GM23338 (cell line): ENCODE results near the gene SLC17A7. TPM values are rescaled to one million over a fixed set of nuclear protein-coding genes. Genes with fewer than 3 reads are reported as not detected.

Source experiments
- ATAC-seq: fragments of 200-7000 bp; cut with Tn5 transposase; 3 replicates; pipeline ENCODE4 v1.9.1; 2020
- DNase-seq: peaks from one replicate; pipeline ENCODE4 v3.0.0-alpha.2; 2015; ENCODE audit warnings: low spot score
- H2AFZ ChIP-seq: fragments of 200-600 bp; sonication (generic); 2 replicates; pipeline ENCODE4 v1.8.0; 2016; ENCODE audit warnings: antibody characterized with exemption, mild to moderate bottlenecking, moderate library complexity
- H3F3A ChIP-seq: fragments of 200-600 bp; sonication (generic); replicated peaks from 2 replicates; pipeline ENCODE4 v1.8.0; 2017; ENCODE audit warnings: antibody characterized with exemption, mixed run types, low read depth
- H3K27ac ChIP-seq: fragments of 200-600 bp; sonication (generic); 2 replicates; pipeline ENCODE4 v1.6.1; 2016; ENCODE audit warnings: low read depth
- H3K27me3 ChIP-seq: fragments of 200-600 bp; sonication (generic); 2 replicates; pipeline ENCODE4 v1.8.0; 2016; ENCODE audit warnings: mild to moderate bottlenecking, mixed run types, moderate library complexity; ENCODE audit not compliant: insufficient read depth
- H3K36me3 ChIP-seq: fragments of 200-600 bp; sonication (generic); 2 replicates; pipeline ENCODE4 v1.8.0; 2016; ENCODE audit warnings: mild to moderate bottlenecking; ENCODE audit not compliant: insufficient read depth
- H3K4me1 ChIP-seq: fragments of 200-600 bp; sonication (generic); 2 replicates; pipeline ENCODE4 v1.8.0; 2016; ENCODE audit warnings: mild to moderate bottlenecking, moderate library complexity; ENCODE audit not compliant: insufficient read depth
- H3K4me2 ChIP-seq: fragments of 200-600 bp; sonication (generic); 2 replicates; pipeline ENCODE4 v1.7.1; 2017; ENCODE audit warnings: mixed run types
- H3K4me3 ChIP-seq: fragments of 200-600 bp; sonication (generic); 2 replicates; pipeline ENCODE4 v1.6.1; 2016; ENCODE audit warnings: mixed run types
- H3K79me2 ChIP-seq: fragments of 200-600 bp; sonication (generic); replicated peaks from 2 replicates; pipeline ENCODE4 v1.8.0; 2017; ENCODE audit warnings: mild to moderate bottlenecking; ENCODE audit not compliant: insufficient read depth
- H3K9me2 ChIP-seq: fragments of 200-600 bp; sonication (generic); 2 replicates; pipeline ENCODE4 v1.8.0; 2017; ENCODE audit not compliant: insufficient read depth
- H4K20me1 ChIP-seq: fragments of 200-600 bp; sonication (generic); replicated peaks from 2 replicates; pipeline ENCODE4 v1.8.0; 2017; ENCODE audit warnings: mild to moderate bottlenecking; ENCODE audit not compliant: insufficient read depth
- H3K27ac Mint-ChIP-seq: 2 replicates; pipeline ENCODE4 v1.8.0; 2020; ENCODE audit warnings: inconsistent platforms, mild to moderate bottlenecking, moderate library complexity, mixed read lengths
- H3K27me3 Mint-ChIP-seq: 3 replicates; pipeline ENCODE4 v1.8.0; 2022; ENCODE audit warnings: low read depth, mild to moderate bottlenecking, moderate library complexity, mixed read lengths, inconsistent platforms; ENCODE audit not compliant: insufficient read depth, poor library complexity
- H3K36me3 Mint-ChIP-seq: 3 replicates; pipeline ENCODE4 v1.8.0; 2021; ENCODE audit warnings: low read depth, mild to moderate bottlenecking, inconsistent platforms, moderate library complexity, mixed read lengths
- H3K4me1 Mint-ChIP-seq: 3 replicates; pipeline ENCODE4 v1.8.0; 2020; ENCODE audit warnings: mild to moderate bottlenecking, inconsistent platforms, mixed read lengths
- H3K4me3 Mint-ChIP-seq: 3 replicates; pipeline ENCODE4 v1.8.0; 2021; ENCODE audit warnings: moderate library complexity, mild to moderate bottlenecking, inconsistent platforms, mixed read lengths
- H3K9me3 Mint-ChIP-seq: 3 replicates; pipeline ENCODE4 v1.8.0; 2020; ENCODE audit warnings: moderate library complexity, mild to moderate bottlenecking, inconsistent platforms, mixed read lengths
- CREB1 ChIP-seq: fragments of 250-450 bp; sonication (Bioruptor Pico); IDR thresholded peaks from 2 replicates; pipeline ENCODE4 v1.5.0; 2020; ENCODE audit warnings: low read depth, mild to moderate bottlenecking, moderate library complexity
- EZH2phosphoT487 ChIP-seq: fragments of 200-600 bp; sonication (generic); IDR thresholded peaks from one replicate; pipeline ENCODE4 v1.8.1; 2018; ENCODE audit warnings: antibody characterized with exemption; ENCODE audit not compliant: unreplicated experiment
- JUNB ChIP-seq: IDR thresholded peaks from one replicate; pipeline ENCODE4 v1.6.1; 2016; ENCODE audit warnings: antibody characterized with exemption; ENCODE audit not compliant: unreplicated experiment
- NANOG ChIP-seq: IDR thresholded peaks from 2 replicates; pipeline ENCODE4 v1.6.1; 2016; ENCODE audit warnings: antibody characterized with exemption, borderline replicate concordance
- ZNF331 ChIP-seq: fragments of 250-450 bp; sonication (Bioruptor Pico); IDR thresholded peaks from 2 replicates; pipeline ENCODE4 v1.5.0; 2020; ENCODE audit warnings: low read depth, mild to moderate bottlenecking, moderate library complexity
- ZNF462 ChIP-seq: fragments of 250-450 bp; sonication (Bioruptor Pico); IDR thresholded peaks from 2 replicates; pipeline ENCODE4 v1.5.0; 2020; ENCODE audit warnings: mild to moderate bottlenecking, moderate library complexity
- polyA plus RNA-seq: library from polyadenylated mRNA; unstranded; fragments of >200 nt; fragmentation: Nextera tagmentation; extraction: Ambion mirVana; gene quantifications from 2 replicates; pipeline ENCODE4 v1.2.1, GENCODE V29; 2016
- total RNA-seq: library from RNA; depleted of rRNA; stranded (reverse); fragments of >200 nt; shearing (Covaris generic); gene quantifications from 2 replicates; pipeline ENCODE4 v1.2.3, GENCODE V29; 2014
- TF ChIP-seq, protein P1 (sequence below), 2 experiments: fragments of 200-600 bp in 1 of 2; sonication (generic) in 1 of 2; conservative IDR thresholded peaks; 2 replicates each; pipeline versions ENCODE4 v1.5.1 to v1.6.1; 2016 to 2017; ENCODE audit warnings: antibody characterized with exemption in 2 of 2, low read depth in 2 of 2, mild to moderate bottlenecking in 2 of 2, moderate library complexity in 1 of 2
- TF ChIP-seq, protein P2 (sequence below): IDR thresholded peaks from 2 replicates; pipeline ENCODE4 v1.6.1; 2016; ENCODE audit warnings: antibody characterized with exemption

Gene SLC17A7
- total and polyA plus RNA-seq, 2 experiments from 2014 or later = 0.90 to 1.5 TPM

GRCh38 chr19:49418511-49418910, 22.8 kb downstream of the SLC17A7 start:
- no peak overlapping the region for H3K4me2 ChIP-seq
- Mint-ChIP-seq H3K4me1 (peaks cover 51% of the 10 kb centered on the region), H3K36me3 (no peaks in the 10 kb centered on the region; the same call in 2 of the 3 replicates), H3K4me3 (no peak overlapping the region), H3K27me3 (peaks cover 32% of the 10 kb centered on the region), H3K27ac (no peak overlapping the region), H3K9me3 (peaks cover under 1% of the 10 kb centered on the region)
- ATAC-seq (no peak), DNase-seq (no peak)
- no peak overlapping the region for H3K4me3 ChIP-seq
- H3F3A ChIP-seq = peaks cover 15% of the 10 kb centered on the region
- H3K9me2 ChIP-seq = no peaks in the 10 kb centered on the region
- no peaks in the 10 kb centered on the region for H3K36me3 ChIP-seq
- no peaks in the 10 kb centered on the region for H3K79me2 ChIP-seq
- no peak for TF ChIP-seq JUNB
- H3K4me1 ChIP-seq = peaks cover 25% of the 10 kb centered on the region
- no peak overlapping the region for H3K27ac ChIP-seq
- peaks cover 4% of the 10 kb centered on the region; the same call in 1 of the 2 replicates for H4K20me1 ChIP-seq
- no peak overlapping the region for H2AFZ ChIP-seq
- H3K27me3 ChIP-seq = peaks cover 23% of the 10 kb centered on the region

- Histone ChIP-seq H3K36me3 (no peaks in the 10 kb centered on the region), H3F3A (peaks cover 9% of the 10 kb centered on the region), H3K27ac (no peak overlapping the region), H3K27me3 (peaks cover 9% of the 10 kb centered on the region), H3K4me1 (peaks cover 16% of the 10 kb centered on the region), H3K4me3 (no peak overlapping the region), H3K4me2 (no peak overlapping the region), H3K9me2 (no peaks in the 10 kb centered on the region), H3K79me2 (no peaks in the 10 kb centered on the region), H4K20me1 (peaks cover 4% of the 10 kb centered on the region; the same call in 1 of the 2 replicates), H2AFZ (peak overlapping the region; percentile 59; the same call in 1 of the 2 replicates)
- Mint-ChIP-seq H3K36me3 (no peaks in the 10 kb centered on the region; the same call in 2 of the 3 replicates), H3K27me3 (peaks cover 21% of the 10 kb centered on the region), H3K9me3 (no peaks in the 10 kb centered on the region; the same call in 2 of the 3 replicates), H3K4me3 (no peak overlapping the region), H3K4me1 (peaks cover 46% of the 10 kb centered on the region), H3K27ac (no peak overlapping the region)
- ATAC-seq (peak; percentile 37), DNase-seq (no peak)
- TF ChIP-seq JUNB = no peak
- no peak for TF ChIP-seq EZH2phosphoT487
- TF ChIP-seq, protein P1, sequence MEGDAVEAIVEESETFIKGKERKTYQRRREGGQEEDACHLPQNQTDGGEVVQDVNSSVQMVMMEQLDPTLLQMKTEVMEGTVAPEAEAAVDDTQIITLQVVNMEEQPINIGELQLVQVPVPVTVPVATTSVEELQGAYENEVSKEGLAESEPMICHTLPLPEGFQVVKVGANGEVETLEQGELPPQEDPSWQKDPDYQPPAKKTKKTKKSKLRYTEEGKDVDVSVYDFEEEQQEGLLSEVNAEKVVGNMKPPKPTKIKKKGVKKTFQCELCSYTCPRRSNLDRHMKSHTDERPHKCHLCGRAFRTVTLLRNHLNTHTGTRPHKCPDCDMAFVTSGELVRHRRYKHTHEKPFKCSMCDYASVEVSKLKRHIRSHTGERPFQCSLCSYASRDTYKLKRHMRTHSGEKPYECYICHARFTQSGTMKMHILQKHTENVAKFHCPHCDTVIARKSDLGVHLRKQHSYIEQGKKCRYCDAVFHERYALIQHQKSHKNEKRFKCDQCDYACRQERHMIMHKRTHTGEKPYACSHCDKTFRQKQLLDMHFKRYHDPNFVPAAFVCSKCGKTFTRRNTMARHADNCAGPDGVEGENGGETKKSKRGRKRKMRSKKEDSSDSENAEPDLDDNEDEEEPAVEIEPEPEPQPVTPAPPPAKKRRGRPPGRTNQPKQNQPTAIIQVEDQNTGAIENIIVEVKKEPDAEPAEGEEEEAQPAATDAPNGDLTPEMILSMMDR (conservative IDR thresholded peaks at IDR 0.05; ENCODE audit: low read depth in 2 of 2) = peak; percentile 35 to 75
- TF ChIP-seq ZNF331 (CRISPR knock-in tag) = no peak
- TF ChIP-seq ZNF462 = no peak
- TF ChIP-seq, protein P2, sequence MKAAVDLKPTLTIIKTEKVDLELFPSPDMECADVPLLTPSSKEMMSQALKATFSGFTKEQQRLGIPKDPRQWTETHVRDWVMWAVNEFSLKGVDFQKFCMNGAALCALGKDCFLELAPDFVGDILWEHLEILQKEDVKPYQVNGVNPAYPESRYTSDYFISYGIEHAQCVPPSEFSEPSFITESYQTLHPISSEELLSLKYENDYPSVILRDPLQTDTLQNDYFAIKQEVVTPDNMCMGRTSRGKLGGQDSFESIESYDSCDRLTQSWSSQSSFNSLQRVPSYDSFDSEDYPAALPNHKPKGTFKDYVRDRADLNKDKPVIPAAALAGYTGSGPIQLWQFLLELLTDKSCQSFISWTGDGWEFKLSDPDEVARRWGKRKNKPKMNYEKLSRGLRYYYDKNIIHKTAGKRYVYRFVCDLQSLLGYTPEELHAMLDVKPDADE = no peak
- TF ChIP-seq NANOG = no peak
- no peak for TF ChIP-seq CREB1 (CRISPR knock-in tag)
Observed at GRCh38 chr19:49417088-49417487, 24.2 kb downstream of the SLC17A7 start.
